SH-SY5Y (cell line): ENCODE measurements around the gene LTN1.

Source experiments
- GATA2 ChIP-seq: IDR thresholded peaks from 2 replicates; pipeline ENCODE4 v1.6.1; 2011; ENCODE audit warnings: mild to moderate bottlenecking, low read depth, low read length
- GATA3 ChIP-seq: IDR thresholded peaks from 2 replicates; pipeline ENCODE4 v1.6.1; 2011; ENCODE audit warnings: low read depth, mild to moderate bottlenecking, low read length, moderate library complexity

DNA sequence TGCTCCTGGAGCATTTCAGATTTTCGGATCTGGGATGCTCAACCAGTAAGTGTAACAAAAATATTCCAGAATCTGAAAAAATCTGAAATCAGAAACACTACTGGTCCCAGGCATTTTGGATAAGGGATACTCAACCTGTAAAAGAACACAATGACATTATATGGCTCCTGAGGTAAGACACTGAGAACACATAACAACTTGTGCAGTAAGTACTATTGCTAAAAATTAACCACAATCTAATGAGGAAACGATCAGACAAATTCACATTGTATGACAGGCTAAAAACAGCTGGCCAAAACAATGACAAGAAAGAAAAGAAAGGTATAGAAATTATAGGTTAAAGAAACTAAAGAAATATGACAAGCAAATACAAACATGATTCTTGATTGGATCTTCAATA, 54.9 kb downstream of the LTN1 start:
- no peak for TF ChIP-seq GATA2
- TF ChIP-seq GATA3 = no peak
